ENCODE measurements around the gene NT5M. TPM values are rescaled to one million over a fixed set of nuclear protein-coding genes. Genes with fewer than 3 reads are reported as not detected.

The NT5M gene
- total RNA-seq, 1 donor from 2014 or later, result 1.9 TPM

DNA sequence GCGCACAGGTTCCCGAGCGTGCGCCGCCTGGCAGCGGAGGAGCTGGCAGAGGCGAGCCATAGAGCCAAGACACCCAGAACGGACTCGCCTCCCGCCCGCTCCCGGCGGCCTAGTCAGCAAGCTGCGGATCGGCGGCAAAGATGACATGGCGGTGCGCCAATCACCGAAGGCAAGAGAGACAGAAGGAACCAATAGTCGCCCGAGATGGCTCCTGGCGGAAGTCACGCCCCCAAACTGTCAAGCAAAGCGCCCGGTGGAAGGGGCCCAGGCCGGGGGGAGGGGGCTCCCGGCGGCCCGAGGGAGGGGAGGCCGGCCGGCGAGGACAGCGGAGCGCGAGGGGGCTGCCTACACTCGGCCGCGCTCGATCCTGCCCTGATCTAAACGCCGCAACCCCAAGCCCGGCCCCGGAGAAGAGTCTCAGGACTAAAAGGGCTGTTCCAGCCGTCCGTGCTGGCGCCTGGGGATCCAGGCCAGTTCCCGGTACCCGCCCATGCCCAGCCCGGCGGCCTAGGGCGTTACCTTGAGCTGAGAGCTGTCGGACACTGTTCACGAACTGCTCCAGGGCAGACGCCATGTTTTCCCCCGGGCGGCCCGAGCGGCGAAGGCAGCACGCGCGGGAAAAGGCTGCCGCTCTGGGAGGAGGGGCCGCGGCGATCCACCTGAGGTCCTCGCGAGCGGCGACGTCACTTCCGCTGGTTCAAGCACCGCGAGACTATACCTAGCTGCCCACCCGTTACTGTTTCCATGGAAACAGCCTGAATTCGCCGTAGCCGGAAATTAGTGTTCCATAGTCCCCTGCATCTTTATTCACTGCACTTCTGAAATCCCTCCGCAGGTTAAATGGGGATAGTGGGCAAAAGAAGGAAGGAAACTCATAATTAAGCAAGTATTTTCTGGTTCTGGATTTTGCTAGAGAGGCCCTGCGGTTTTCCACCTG, 22.3 kb upstream of the NT5M start, which contains the start of gene COPS3:
Gene COPS3 (minus strand): TSS at position 634 of the 937 bp plus-strand sequence. CDS start 60 bp downstream, at position 574.
- Histone ChIP-seq H3K4me1 (peaks cover 36% of the 10 kb centered on the region), H3K9me3 (no peaks in the 10 kb centered on the region), H3K27me3 (no peaks in the 10 kb centered on the region), H3K36me3 (peaks cover 2% of the 10 kb centered on the region), H3K27ac (peak within 1 kb of the TSS; percentile 94), H3K4me3 (peak within 1 kb of the TSS; percentile 94)
- ATAC-seq (peak; percentile 97), DNase-seq (peak; percentile 99)
- TF ChIP-seq, protein P1, sequence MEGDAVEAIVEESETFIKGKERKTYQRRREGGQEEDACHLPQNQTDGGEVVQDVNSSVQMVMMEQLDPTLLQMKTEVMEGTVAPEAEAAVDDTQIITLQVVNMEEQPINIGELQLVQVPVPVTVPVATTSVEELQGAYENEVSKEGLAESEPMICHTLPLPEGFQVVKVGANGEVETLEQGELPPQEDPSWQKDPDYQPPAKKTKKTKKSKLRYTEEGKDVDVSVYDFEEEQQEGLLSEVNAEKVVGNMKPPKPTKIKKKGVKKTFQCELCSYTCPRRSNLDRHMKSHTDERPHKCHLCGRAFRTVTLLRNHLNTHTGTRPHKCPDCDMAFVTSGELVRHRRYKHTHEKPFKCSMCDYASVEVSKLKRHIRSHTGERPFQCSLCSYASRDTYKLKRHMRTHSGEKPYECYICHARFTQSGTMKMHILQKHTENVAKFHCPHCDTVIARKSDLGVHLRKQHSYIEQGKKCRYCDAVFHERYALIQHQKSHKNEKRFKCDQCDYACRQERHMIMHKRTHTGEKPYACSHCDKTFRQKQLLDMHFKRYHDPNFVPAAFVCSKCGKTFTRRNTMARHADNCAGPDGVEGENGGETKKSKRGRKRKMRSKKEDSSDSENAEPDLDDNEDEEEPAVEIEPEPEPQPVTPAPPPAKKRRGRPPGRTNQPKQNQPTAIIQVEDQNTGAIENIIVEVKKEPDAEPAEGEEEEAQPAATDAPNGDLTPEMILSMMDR (IDR thresholded peaks at IDR 0.05), result no peak
- intact Hi-C loops (cut with DNase I), result no loop called here

DNA sequence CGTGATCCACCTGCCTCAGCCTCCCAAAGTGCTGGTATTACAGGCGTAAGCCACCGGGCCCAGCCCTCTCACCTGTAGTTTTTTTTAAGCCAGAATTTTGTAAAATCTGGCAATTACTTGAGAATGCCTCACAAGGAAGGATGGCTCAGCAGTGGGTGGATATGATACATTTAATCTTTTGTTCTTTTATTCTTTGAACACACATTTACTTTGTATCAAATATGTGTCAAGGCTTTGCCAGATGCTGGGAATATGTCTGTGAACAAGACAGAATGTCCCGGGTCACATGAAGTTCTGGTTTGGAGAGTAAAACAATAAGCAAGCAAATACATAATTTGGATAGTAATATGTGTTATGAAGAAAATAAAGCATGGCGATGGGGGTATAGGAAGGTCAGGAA, 17.2 kb upstream of the NT5M start:
- H3K27me3 ChIP-seq, result no peaks in the 10 kb centered on the region
- TF ChIP-seq, protein P1 (IDR thresholded peaks at IDR 0.05), result no peak
- no peak for DNase-seq
- H3K27ac ChIP-seq, result no peak overlapping the region
- ATAC-seq, result no peak
- intact Hi-C loops (cut with DNase I), result no loop called here
- no peaks in the 10 kb centered on the region for H3K9me3 ChIP-seq
- H3K4me1 ChIP-seq, result peaks cover 7% of the 10 kb centered on the region
- no peak overlapping the region for H3K4me3 ChIP-seq
- H3K36me3 ChIP-seq, result no peaks in the 10 kb centered on the region

DNA sequence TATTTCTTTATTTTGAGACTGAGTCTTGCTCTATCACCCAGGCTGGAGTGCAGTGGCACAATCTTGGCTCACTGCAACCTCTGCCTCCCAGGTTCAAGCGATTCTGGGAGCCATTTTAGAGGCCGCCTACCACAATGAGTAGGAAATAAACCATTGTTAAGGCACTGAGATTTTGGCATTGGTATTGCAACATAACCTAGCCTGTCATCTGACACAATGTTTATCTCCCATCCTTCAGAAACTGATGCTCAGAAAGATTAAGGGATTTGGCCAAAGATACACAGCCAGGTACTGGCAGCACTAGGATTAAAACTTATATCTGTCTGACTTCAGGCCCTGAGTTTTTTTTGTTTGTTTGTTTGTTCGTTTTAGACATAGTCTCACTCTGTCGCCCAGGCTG, 14.1 kb upstream of the NT5M start:
- TF ChIP-seq, protein P1 (IDR thresholded peaks at IDR 0.05), result no peak
- Histone ChIP-seq H3K36me3 (no peaks in the 10 kb centered on the region), H3K27ac (no peak overlapping the region), H3K27me3 (no peaks in the 10 kb centered on the region), H3K4me3 (no peak overlapping the region), H3K4me1 (no peaks in the 10 kb centered on the region), H3K9me3 (no peaks in the 10 kb centered on the region)
- intact Hi-C loops (cut with DNase I), result no loop called here
- DNase-seq (no peak), ATAC-seq (no peak)

DNA sequence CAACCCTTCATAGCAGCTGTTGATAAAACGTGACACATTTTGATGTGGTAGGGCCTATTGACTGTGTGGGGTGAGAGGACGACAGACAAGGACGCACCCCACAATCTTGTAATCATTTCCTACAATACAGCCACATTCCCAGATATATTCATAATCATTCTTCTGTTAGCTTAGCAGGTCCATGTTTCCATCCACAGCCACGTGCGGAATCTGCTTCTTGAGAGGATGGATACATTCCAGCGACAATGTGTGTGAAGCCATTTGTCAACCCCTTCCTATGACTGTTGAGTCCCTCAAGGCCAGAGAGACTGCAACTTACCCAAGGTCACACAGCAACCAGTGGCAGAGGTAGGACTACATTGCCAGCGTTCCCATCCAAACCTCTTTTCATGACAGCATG, 13.5 kb upstream of the NT5M start:
- Histone ChIP-seq H3K9me3 (no peaks in the 10 kb centered on the region), H3K36me3 (no peaks in the 10 kb centered on the region), H3K27me3 (no peaks in the 10 kb centered on the region), H3K27ac (no peak overlapping the region), H3K4me3 (no peak overlapping the region), H3K4me1 (no peaks in the 10 kb centered on the region)
- TF ChIP-seq, protein P1 (IDR thresholded peaks at IDR 0.05), result no peak
- no peak for ATAC-seq
- intact Hi-C loops (cut with DNase I), result no loop called here
- no peak for DNase-seq

DNA sequence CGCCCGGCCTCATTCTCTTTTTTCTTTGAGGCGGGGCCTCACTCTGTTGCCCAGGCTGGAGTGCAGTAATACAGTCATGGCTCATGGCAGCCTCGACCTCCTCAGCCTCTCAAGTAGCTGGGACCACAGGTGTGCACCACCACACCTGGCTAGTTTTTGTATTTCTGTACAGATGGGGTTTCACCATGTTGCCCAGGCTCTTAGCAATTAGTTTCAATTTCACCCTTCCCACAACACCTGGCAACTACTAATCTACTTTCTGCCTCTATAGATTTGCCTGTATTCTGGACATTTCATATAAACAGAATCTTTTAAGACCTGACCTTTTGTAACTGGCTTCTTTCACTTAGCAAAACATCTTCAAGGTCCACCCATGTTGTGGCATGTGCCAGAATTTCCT, 8.0 kb upstream of the NT5M start:
- H3K27ac ChIP-seq, result no peak overlapping the region
- TF ChIP-seq, protein P1 (IDR thresholded peaks at IDR 0.05), result no peak
- no peaks in the 10 kb centered on the region for H3K9me3 ChIP-seq
- no peak for DNase-seq
- no peaks in the 10 kb centered on the region for H3K36me3 ChIP-seq
- no peaks in the 10 kb centered on the region for H3K4me1 ChIP-seq
- no peak overlapping the region for H3K4me3 ChIP-seq
- no peak for ATAC-seq
- H3K27me3 ChIP-seq, result no peaks in the 10 kb centered on the region
- intact Hi-C loops (cut with DNase I), result no loop called here

Data from upper lobe of right lung (tissue), 1 donor.